Activated naive CD4-positive, alpha-beta T cell treated with anti-CD3 and anti-CD28 coated beads, Interleukin-2, amount 50 U/mL, for 72 hours (primary cell): ENCODE measurements around the gene VTI1A. TPM values are rescaled to one million over a fixed set of nuclear protein-coding genes. Genes with fewer than 3 reads are reported as not detected.

Experiments used
- ATAC-seq, 2 donors: fragments of 150-1000 bp; cut with Tn5 transposase; 2 replicates each; pipeline ENCODE4 v1.10.0; 2021; ENCODE audit warnings: mild to moderate bottlenecking in 2 of 2, moderate library complexity in 2 of 2
- DNase-seq, 2 donors: peaks; one replicate each; pipeline ENCODE4 v3.0.0; 2021 to 2022; ENCODE audit warnings: low spot score in 2 of 2
- H3K27ac Mint-ChIP-seq, 2 donors: one replicate each; pipeline ENCODE4 v1.8.0; 2022; ENCODE audit warnings: mild to moderate bottlenecking in 2 of 2, mixed read lengths in 2 of 2
- H3K36me3 Mint-ChIP-seq, 2 donors: one replicate each; pipeline ENCODE4 v1.8.0; 2022; ENCODE audit warnings: mixed read lengths in 2 of 2
- H3K9me3 Mint-ChIP-seq, 2 donors: one replicate each; pipeline ENCODE4 v1.8.0; 2022; ENCODE audit warnings: mixed read lengths in 2 of 2
- total RNA-seq, 2 donors: library from RNA; stranded (reverse); gene quantifications; one replicate each; pipeline ENCODE4 v1.2.3, GENCODE V29; 2022

The VTI1A gene
- total RNA-seq, 2 donors from 2014 or later: 39.7 to 40.8 TPM

DNA sequence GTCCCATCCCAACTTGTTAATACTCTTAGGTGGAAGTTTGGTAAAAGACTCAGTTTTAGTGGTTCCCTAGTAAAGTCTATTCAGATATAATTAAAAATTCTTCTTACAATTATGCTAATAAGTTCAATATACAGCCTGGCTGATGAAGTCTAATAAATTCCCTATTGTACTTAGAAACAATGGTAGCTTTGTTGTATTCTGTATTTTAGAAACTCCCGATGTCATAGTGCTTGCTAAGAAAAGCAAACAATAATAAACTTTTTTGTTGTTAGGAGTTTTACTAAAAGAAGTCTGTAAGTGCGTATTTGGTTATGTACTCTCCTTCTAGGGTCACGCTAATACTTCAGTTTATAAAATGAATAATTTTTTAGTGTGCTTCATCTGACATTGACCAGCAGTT is 206.8 kb downstream of the VTI1A start:
- no peak for ATAC-seq
- Mint-ChIP-seq H3K9me3 (no peaks in the 10 kb centered on the region), H3K27ac (no peak overlapping the region), H3K36me3 (no peaks in the 10 kb centered on the region)
- no peak for DNase-seq

DNA sequence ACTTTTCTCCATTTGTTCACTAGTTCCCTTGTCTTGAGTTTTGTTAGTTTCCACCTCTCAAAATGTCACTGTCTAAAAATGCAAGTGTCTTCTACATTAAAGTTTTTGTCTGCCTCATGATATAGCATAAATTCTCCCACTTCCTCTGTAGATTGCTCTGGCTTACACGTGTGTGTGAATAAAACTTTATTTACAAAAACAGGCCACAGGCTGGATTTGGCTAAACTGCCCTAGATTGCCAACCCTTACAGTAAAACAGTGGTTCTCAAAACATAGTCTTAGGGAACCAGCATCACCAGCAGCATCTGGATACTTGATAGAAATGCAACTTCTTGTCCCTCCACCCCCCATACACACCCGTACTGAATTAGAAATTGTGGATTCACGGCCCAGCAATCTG is 207.8 kb downstream of the VTI1A start:
- H3K9me3 Mint-ChIP-seq: no peaks in the 10 kb centered on the region
- H3K36me3 Mint-ChIP-seq: no peaks in the 10 kb centered on the region
- no peak for ATAC-seq
- no peak overlapping the region for H3K27ac Mint-ChIP-seq
- DNase-seq: no peak

DNA sequence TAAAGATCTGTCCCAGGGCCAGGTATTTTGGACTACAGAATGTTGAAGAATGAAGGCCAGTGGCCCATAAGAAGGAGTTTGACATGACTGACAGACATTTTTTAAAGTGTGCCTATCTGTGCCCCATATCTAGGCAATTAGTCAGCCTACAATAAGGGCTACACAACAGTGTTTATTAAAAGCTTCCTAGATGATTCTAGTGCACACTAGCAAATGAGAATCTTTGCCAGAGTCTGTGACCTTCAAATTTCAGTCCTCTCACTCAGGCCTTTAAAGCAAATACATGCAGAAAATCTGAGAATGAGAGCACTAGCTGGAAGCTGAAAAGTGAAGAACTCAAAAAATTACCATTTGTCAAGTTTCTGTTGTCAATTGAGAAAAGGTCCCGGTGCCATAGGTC is 208.7 kb downstream of the VTI1A start:
- no peak overlapping the region for H3K27ac Mint-ChIP-seq
- ATAC-seq: no peak
- no peaks in the 10 kb centered on the region for H3K9me3 Mint-ChIP-seq

DNA sequence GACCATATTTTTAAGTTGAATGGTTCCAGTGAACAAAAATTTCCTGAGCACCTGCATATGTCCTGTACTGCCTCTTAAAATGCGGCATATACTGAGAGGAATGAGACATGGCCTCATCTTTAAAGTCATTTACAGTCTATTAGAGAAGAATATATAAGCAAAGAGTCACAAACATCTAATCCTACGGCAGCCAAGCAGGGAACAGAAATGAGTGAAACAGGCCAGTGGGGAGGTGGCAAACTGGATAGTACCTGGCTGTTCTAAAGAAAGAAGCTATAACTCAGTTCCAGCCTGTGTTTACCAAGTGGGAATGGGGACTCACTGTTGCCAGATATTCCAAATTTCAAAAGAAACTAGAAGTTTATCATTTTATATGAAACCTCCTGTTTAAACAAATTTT is 211.4 kb downstream of the VTI1A start:
- no peak overlapping the region for H3K27ac Mint-ChIP-seq
- ATAC-seq: no peak
- H3K9me3 Mint-ChIP-seq: no peaks in the 10 kb centered on the region
- DNase-seq: no peak
- H3K36me3 Mint-ChIP-seq: peaks cover 0 to 8% of the 10 kb centered on the region in 2 donors

More for the DNA sequence above, 208.7 kb downstream of the VTI1A start:
- H3K36me3 Mint-ChIP-seq: no peaks in the 10 kb centered on the region
- DNase-seq: no peak

DNA sequence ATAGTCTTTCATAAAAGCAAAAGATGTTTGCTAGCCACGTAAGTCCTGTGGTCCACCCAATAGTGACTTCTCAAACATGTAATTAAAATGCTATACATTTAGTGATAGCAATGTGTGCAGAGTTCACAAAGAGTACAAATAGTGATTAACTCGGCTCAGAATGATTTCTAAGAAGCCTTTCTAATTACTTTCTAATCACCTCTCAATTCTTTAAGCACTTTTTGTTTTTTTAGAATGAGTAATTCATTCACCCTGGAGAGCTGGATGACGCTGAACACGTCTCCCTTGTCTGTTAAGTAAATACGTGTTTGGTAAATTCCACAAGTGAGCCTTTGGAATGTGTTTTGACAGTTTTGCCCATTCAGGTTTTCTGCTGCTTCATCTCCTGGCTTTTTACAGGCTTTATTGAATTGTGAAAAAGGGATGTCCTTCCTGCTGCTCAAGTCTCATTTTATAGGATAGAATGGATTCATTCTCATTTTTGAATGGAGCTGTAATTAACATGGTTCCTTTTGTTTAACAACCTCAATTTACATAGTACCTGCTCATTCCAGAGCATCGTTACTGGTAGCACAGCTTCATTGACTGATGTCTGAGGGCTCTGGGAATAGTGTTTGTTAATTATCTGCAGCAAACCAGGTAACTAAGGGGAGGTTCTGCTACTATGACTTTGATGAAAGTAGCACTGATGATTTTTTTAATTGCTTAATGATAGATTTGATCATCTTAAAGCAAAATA is 212.1 kb downstream of the VTI1A start:
- H3K27ac Mint-ChIP-seq: no peak overlapping the region
- no peak for DNase-seq
- peaks cover 0 to 8% of the 10 kb centered on the region in 2 donors for H3K36me3 Mint-ChIP-seq
- ATAC-seq: no peak
- no peaks in the 10 kb centered on the region for H3K9me3 Mint-ChIP-seq

DNA sequence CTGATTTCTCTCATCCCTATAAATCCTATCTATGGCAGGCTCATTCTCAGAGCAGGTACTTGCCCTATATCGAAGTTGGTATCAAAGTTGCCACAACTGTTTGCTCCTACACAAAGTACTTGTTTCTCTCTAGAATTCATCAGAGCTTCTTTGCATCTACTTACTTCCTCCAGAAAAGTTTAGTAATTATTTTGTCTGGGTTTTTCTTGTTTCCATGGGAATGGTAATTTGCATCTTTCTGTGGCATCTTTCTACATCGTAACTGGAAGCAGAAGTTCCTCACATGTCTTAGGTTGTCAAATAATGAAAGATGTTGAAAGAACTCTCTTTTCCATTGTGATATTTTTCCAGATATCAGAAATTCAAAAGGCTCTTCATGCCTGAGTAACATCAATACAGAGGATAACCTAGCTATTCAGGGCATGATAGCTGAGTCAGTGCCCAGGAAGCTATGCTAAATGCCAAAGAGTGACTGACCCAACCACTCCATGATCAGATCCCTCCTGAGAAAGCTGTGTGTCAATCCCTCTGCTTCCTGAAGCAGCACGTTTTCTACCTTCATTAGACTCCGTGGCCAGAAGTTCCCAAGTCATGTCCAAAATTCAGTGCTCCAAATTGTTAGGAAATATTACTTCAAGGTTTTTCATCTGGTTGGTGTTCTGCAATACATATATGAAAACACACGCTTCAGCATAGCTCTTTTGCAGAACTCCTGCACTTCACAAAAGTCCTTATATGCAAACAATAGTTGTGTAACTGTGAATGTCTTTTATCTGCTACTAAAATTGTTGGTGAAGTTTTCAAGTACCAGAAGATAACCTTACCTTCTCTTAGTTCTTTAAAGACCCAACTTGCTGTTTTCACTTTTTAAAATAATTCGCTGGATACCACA is 216.5 kb downstream of the VTI1A start:
- DNase-seq (no peak), ATAC-seq (no peak)
- Mint-ChIP-seq H3K27ac (no peak overlapping the region), H3K36me3 (peaks cover 4 to 8% of the 10 kb centered on the region in 2 donors), H3K9me3 (no peaks in the 10 kb centered on the region)

DNA sequence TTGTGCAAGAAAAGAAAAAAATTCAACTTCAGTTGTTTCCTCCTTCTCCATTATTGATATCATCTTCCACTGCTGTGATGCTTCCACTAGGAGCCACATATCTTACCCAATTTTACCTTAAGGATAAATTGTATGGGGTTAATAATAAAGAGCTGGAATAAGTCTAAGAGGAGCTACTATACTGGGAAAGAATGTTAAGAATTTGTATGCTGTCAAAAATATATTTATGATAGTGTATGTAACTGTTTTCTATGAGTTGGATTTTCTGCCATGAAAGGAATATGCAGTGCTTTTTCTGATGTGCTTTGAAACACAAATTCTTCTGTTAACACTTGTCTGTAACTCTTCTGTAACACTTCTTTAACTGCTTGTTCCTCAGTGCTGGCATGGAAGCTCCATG is 219.1 kb downstream of the VTI1A start:
- peaks cover 8 to 11% of the 10 kb centered on the region in 2 donors for H3K36me3 Mint-ChIP-seq
- H3K27ac Mint-ChIP-seq: no peak overlapping the region
- H3K9me3 Mint-ChIP-seq: no peaks in the 10 kb centered on the region
- DNase-seq (no peak), ATAC-seq (no peak)

DNA sequence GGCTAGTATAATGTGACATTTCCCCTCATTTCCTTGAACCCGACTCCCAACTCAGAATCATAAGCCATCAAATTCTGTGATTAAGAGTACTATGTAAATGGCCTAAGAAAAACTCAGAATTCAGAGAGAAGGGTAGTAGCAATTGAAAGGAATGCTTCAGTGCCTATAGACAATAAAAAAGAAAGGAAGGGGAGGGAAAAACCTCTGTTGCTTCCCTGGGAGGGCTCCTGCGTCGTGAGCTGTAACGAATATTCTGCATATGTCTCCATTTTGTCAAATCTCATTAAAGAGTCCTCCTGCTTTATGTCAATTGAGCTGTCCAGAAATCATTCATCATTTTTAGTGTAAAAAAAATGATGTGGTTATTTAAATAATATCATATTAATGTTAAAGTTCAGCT is 223.0 kb downstream of the VTI1A start:
- no peak for ATAC-seq
- Mint-ChIP-seq H3K27ac (no peak overlapping the region), H3K9me3 (no peaks in the 10 kb centered on the region), H3K36me3 (peaks cover 0 to 17% of the 10 kb centered on the region in 2 donors)
- no peak for DNase-seq

DNA sequence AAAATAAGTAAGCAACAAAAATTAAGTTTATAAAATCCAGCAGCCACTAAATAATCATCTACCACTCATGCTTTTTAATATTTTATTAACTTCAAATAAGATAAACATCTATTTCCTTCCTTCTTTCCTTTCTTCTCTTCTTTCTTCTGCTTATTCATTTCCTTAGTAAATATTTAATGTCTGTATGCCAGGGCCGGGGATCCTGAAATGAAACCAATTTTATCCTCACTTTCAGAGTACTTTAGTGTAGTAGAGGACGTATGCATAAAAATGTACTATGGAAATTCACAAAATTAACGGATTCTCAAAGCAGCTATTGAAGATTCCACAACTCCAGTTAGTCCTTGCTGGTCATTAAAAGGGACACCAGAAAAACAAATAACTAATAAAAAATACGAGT is 224.7 kb downstream of the VTI1A start:
- DNase-seq: no peak
- peaks cover 0 to 17% of the 10 kb centered on the region in 2 donors for H3K36me3 Mint-ChIP-seq
- no peak for ATAC-seq

DNA sequence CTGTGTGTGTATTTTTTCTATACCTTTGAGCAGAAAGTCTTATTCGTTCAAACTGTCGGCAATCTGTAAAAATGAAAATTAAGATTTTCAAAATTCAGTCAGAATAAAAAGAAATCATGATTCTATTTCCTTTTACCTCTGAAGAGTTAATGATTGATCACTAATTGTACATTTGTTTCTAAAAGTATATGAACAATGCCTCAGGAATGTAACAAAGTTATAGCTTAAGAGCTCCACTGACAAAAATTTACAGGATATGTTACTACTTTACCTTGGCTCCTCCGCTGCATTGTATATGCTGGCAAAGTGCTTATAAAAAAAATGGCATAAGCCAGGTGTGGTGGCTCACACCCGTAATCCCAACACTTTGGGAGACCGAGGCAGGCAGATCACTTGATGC is 225.7 kb downstream of the VTI1A start:
- ATAC-seq (no peak), DNase-seq (no peak)
- Mint-ChIP-seq H3K27ac (no peak overlapping the region), H3K36me3 (peaks cover 0 to 12% of the 10 kb centered on the region in 2 donors), H3K9me3 (no peaks in the 10 kb centered on the region)

More for the DNA sequence above, 224.7 kb downstream of the VTI1A start:
- Mint-ChIP-seq H3K9me3 (no peaks in the 10 kb centered on the region), H3K27ac (no peak overlapping the region)

DNA sequence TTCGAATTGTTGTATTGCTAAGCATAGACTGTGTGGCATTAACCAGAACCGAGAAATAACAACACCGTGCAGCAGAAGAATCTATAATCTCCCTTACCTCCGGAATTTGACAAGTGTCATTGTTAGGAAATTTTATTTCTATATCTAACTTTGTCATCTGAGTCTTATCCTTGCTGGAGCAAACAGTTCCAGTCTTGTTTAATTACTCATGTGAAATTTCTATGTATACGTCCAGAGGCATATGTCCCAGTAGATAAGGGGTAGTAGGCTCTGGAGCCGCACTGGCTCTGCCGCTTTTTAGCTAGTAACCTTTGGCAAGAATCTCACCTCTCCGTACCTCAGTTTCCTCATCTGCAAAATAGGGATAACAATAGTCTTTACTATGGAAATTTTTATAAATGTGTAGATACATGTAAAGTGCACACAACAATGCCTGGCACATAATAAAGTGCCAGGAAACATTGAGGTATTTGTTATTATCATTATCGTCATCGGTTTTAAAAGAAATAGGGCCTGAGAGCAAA is 228.6 kb downstream of the VTI1A start:
- no peak overlapping the region for H3K27ac Mint-ChIP-seq
- H3K36me3 Mint-ChIP-seq: peaks cover 0 to 6% of the 10 kb centered on the region in 2 donors
- DNase-seq: no peak
- no peaks in the 10 kb centered on the region for H3K9me3 Mint-ChIP-seq
- ATAC-seq: no peak

DNA sequence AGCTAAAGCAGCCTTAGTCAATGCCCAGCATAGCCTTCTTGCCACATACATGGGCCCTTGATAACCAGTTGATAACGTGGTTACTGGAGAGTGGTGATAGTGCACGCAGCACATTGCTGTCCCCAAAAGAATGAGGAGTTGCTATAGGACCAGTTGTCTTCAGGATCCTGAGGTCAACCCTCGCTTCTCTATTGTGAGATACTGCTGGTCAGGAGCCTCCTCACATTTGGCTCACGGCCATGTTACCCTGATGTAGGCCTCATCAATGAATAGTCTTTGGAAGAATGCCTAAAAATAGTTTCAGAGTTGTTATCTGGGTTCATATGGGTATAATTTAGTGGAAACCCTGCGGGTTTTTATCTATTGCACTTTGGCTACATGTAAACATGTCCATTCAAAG is 230.7 kb downstream of the VTI1A start:
- Mint-ChIP-seq H3K36me3 (peaks cover 0 to 6% of the 10 kb centered on the region in 2 donors), H3K27ac (no peak overlapping the region), H3K9me3 (no peaks in the 10 kb centered on the region)
- no peak for ATAC-seq
- no peak for DNase-seq

DNA sequence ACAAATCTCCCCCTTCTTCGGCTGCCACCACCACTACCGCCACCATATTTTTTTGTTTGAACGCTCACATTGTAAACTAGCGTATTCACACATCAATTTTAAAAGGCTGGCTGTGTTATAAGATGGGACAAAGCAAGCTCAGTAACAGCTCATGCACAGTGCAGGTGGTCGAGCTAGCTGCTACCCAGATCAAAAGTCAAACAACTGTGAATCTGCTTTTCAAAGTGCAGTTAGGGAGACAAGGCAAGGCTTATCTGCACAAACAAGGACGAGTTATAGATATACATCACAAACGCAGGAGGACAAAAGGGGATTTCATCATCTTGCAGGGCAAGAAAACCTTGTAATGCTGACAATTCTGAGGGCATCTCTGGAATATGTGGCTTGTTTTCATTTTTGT is 231.6 kb downstream of the VTI1A start:
- no peaks in the 10 kb centered on the region for H3K9me3 Mint-ChIP-seq
- H3K36me3 Mint-ChIP-seq: peaks cover 0 to under 1% of the 10 kb centered on the region in 2 donors
- no peak for DNase-seq
- no peak overlapping the region for H3K27ac Mint-ChIP-seq
- no peak for ATAC-seq

DNA sequence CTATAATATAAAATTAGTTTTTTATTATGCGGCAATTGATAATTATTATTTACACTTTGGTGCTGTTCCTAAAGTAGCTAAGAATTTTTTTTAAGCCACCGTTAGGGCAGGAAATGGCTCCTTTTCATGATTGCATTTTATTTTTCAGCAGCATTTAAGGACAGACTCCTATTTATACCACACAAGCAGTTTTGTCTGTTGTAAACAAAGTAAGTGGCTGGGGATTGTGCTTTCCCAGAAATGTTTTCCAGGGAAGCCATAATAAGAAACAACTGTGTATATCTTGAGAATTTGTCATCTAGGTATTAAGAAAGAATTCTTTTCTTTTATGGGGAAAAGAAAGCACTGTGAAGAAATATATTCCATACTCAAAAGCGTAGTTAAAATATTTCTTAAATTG is 232.0 kb downstream of the VTI1A start:
- Mint-ChIP-seq H3K27ac (no peak overlapping the region), H3K36me3 (no peaks in the 10 kb centered on the region), H3K9me3 (no peaks in the 10 kb centered on the region)
- DNase-seq (no peak), ATAC-seq (no peak)

DNA sequence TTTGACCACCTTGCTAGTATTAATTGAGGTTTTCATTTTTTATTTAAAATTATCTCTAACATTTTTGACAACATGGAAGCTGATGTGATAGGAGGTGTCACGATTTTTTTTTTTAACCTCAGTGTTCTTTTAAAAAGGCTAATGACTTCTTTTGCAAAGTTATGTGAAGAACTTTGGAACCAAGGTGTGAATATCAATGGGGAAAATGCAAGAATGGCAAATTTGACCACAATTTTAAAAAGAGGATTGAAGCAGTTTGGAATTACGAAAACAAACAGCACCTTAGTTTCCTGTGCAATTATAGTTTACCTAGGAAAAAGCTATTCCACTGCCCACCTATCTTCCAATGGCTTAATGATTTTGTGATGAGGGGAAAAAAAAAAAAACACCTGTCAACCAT is 232.4 kb downstream of the VTI1A start:
- Mint-ChIP-seq H3K36me3 (no peaks in the 10 kb centered on the region), H3K9me3 (no peaks in the 10 kb centered on the region), H3K27ac (no peak overlapping the region)
- DNase-seq (no peak), ATAC-seq (no peak)

DNA sequence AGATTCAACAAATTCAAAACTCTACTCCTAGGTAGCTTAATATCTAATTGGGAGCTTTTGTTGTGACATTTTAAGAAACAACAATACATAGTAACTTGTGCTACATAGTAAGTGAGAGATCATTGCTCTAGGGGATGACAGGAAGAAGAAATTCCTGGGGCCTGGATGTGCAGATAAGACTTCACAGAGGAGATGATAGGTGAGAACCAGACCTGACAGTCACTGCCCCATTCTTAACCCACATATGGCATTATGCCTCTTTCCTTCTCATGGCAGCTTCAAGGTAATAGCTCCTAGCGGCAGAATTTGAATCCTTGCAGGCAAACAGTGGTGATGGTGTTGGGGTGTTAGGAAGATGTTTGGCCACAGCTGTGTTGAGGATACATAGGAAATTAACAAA is 233.6 kb downstream of the VTI1A start:
- no peaks in the 10 kb centered on the region for H3K9me3 Mint-ChIP-seq
- no peak for ATAC-seq
- peaks cover 0 to 4% of the 10 kb centered on the region in 2 donors for H3K36me3 Mint-ChIP-seq
- H3K27ac Mint-ChIP-seq: peak overlapping the region in 1 of 2 donors; percentile 11
- no peak for DNase-seq

DNA sequence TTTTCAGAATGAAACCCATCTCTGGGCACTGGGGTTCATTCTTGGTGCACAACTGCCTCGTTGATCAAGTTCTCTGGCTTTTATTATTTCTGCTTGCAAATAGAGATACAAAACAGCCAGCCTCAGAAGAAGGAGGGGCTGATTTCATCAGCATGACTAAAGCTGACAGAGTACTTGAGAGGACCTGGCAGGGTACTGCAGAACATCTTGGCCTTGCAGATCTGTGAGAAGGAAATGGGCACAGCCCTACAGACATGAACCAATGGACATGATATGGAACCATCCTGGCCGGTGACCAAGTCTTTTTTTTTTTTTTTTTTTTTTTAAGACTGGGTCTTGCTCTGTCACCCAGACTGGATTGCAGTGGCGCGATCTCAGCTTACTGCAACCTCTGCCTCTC is 240.6 kb downstream of the VTI1A start:
- Mint-ChIP-seq H3K27ac (no peak overlapping the region), H3K9me3 (no peaks in the 10 kb centered on the region), H3K36me3 (peaks cover 0 to 13% of the 10 kb centered on the region in 2 donors)
- no peak for ATAC-seq
- DNase-seq: no peak
